ENCODE results near the gene FAM25C.
"Not testable (repeated sequence)": the region's sequence is repeated elsewhere in the genome, so short reads cannot be mapped to it uniquely, and the experiment has no call there.

GRCh38 chr10:47994045-47994444 is 5.5 kb downstream of the FAM25C start:
- TF ChIP-seq, protein P1, sequence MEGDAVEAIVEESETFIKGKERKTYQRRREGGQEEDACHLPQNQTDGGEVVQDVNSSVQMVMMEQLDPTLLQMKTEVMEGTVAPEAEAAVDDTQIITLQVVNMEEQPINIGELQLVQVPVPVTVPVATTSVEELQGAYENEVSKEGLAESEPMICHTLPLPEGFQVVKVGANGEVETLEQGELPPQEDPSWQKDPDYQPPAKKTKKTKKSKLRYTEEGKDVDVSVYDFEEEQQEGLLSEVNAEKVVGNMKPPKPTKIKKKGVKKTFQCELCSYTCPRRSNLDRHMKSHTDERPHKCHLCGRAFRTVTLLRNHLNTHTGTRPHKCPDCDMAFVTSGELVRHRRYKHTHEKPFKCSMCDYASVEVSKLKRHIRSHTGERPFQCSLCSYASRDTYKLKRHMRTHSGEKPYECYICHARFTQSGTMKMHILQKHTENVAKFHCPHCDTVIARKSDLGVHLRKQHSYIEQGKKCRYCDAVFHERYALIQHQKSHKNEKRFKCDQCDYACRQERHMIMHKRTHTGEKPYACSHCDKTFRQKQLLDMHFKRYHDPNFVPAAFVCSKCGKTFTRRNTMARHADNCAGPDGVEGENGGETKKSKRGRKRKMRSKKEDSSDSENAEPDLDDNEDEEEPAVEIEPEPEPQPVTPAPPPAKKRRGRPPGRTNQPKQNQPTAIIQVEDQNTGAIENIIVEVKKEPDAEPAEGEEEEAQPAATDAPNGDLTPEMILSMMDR (IDR thresholded peaks at IDR 0.05) = not testable (repeated sequence)
- TF ChIP-seq POLR2A (IDR thresholded peaks at IDR 0.05) = not testable (repeated sequence)

Data from upper lobe of left lung (tissue), 4 donors.